Measurements from ENCODE around the gene PIGB.

Gene PIGB

GRCh38 chr15:55337160-55337559 lies 18.1 kb downstream of the PIGB start:
- TF ChIP-seq GATA1 (IDR thresholded peaks at IDR 0.05; ENCODE audit: low read depth, low read length), result no peak
- TF ChIP-seq POLR2A (IDR thresholded peaks at IDR 0.05; ENCODE audit: low read length), result no peak
- DNase-seq, result no peak

- no peak for TF ChIP-seq POLR2A (IDR thresholded peaks at IDR 0.05; ENCODE audit: low read length)
- no peak for TF ChIP-seq GATA1 (IDR thresholded peaks at IDR 0.05; ENCODE audit: low read depth, low read length)
- DNase-seq, result no peak
Observed at GRCh38 chr15:55343168-55343567, 24.1 kb downstream of the PIGB start.

GRCh38 chr15:55344206-55344605 lies 25.2 kb downstream of the PIGB start:
- DNase-seq, result no peak
- no peak for TF ChIP-seq GATA1 (IDR thresholded peaks at IDR 0.05; ENCODE audit: low read depth, low read length)
- TF ChIP-seq POLR2A (IDR thresholded peaks at IDR 0.05; ENCODE audit: low read length), result no peak

- no peak for DNase-seq
- TF ChIP-seq POLR2A (IDR thresholded peaks at IDR 0.05; ENCODE audit: low read length), result no peak
- no peak for TF ChIP-seq GATA1 (IDR thresholded peaks at IDR 0.05; ENCODE audit: low read depth, low read length)
Observed at GRCh38 chr15:55348281-55348778, 29.3 kb downstream of the PIGB start.

- TF ChIP-seq POLR2A (IDR thresholded peaks at IDR 0.05; ENCODE audit: low read length) (no peak), GATA1 (IDR thresholded peaks at IDR 0.05; ENCODE audit: low read depth, low read length) (no peak)
- no peak for DNase-seq
Observed at GRCh38 chr15:55349282-55349681, 30.3 kb downstream of the PIGB start.

GRCh38 chr15:55353025-55353424 lies 34.0 kb downstream of the PIGB start:
- TF ChIP-seq POLR2A (IDR thresholded peaks at IDR 0.05; ENCODE audit: low read length), result no peak
- TF ChIP-seq GATA1 (IDR thresholded peaks at IDR 0.05; ENCODE audit: low read depth, low read length), result no peak
- no peak for DNase-seq

GRCh38 chr15:55356985-55357585 lies 38.1 kb downstream of the PIGB start:
- TF ChIP-seq POLR2A (IDR thresholded peaks at IDR 0.05; ENCODE audit: low read length), result no peak
- TF ChIP-seq GATA1 (IDR thresholded peaks at IDR 0.05; ENCODE audit: low read depth, low read length), result no peak
- DNase-seq, result no peak

- DNase-seq, result peak; percentile 27 to 71
- TF ChIP-seq GATA1 (IDR thresholded peaks at IDR 0.05; ENCODE audit: low read depth, low read length), result no peak
- no peak for TF ChIP-seq POLR2A (IDR thresholded peaks at IDR 0.05; ENCODE audit: low read length)
Observed at GRCh38 chr15:55357774-55358173, 38.8 kb downstream of the PIGB start.

GRCh38 chr15:55358471-55358870 lies 39.4 kb downstream of the PIGB start:
- TF ChIP-seq GATA1 (IDR thresholded peaks at IDR 0.05; ENCODE audit: low read depth, low read length), result no peak
- no peak for TF ChIP-seq POLR2A (IDR thresholded peaks at IDR 0.05; ENCODE audit: low read length)
- DNase-seq, result peak in 1 of 2 experiments; percentile 9

GRCh38 chr15:55360256-55360655 lies 41.2 kb downstream of the PIGB start:
- TF ChIP-seq GATA1 (IDR thresholded peaks at IDR 0.05; ENCODE audit: low read depth, low read length) (no peak), POLR2A (IDR thresholded peaks at IDR 0.05; ENCODE audit: low read length) (no peak)
- DNase-seq, result no peak

GRCh38 chr15:55361048-55361447 lies 42.0 kb downstream of the PIGB start:
- DNase-seq, result no peak
- no peak for TF ChIP-seq GATA1 (IDR thresholded peaks at IDR 0.05; ENCODE audit: low read depth, low read length)
- no peak for TF ChIP-seq POLR2A (IDR thresholded peaks at IDR 0.05; ENCODE audit: low read length)

- no peak for DNase-seq
- TF ChIP-seq POLR2A (IDR thresholded peaks at IDR 0.05; ENCODE audit: low read length), result no peak
- no peak for TF ChIP-seq GATA1 (IDR thresholded peaks at IDR 0.05; ENCODE audit: low read depth, low read length)
Observed at GRCh38 chr15:55362641-55363040, 43.6 kb downstream of the PIGB start.

GRCh38 chr15:55366981-55367380 lies 48.0 kb downstream of the PIGB start:
- DNase-seq, result no peak
- TF ChIP-seq GATA1 (IDR thresholded peaks at IDR 0.05; ENCODE audit: low read depth, low read length) (no peak), POLR2A (IDR thresholded peaks at IDR 0.05; ENCODE audit: low read length) (no peak)

GRCh38 chr15:55372701-55373440 lies 53.8 kb downstream of the PIGB start:
- no peak for DNase-seq
- TF ChIP-seq POLR2A (IDR thresholded peaks at IDR 0.05; ENCODE audit: low read length) (no peak), GATA1 (IDR thresholded peaks at IDR 0.05; ENCODE audit: low read depth, low read length) (no peak)

GRCh38 chr15:55379095-55379494 lies 60.1 kb downstream of the PIGB start:
- no peak for DNase-seq
- no peak for TF ChIP-seq POLR2A (IDR thresholded peaks at IDR 0.05; ENCODE audit: low read length)
- no peak for TF ChIP-seq GATA1 (IDR thresholded peaks at IDR 0.05; ENCODE audit: low read depth, low read length)
